Fibroblast of pulmonary artery (primary cell): Measurements from ENCODE around the gene CD6.
A peak's percentile ranks its signal among the peaks of the same experiment; 100 is the strongest.

Experiments used
- DNase-seq: peaks from one replicate; pipeline ENCODE4 v3.0.0-alpha.2; 2010; ENCODE audit warnings: low read depth
- H3K4me3 ChIP-seq: replicated peaks from 2 replicates; pipeline ENCODE4 v1.5.1; 2011; ENCODE audit warnings: low read depth, mild to moderate bottlenecking, control low read depth, low read length, moderate library complexity
- CTCF ChIP-seq: IDR thresholded peaks from 2 replicates; pipeline ENCODE4 v1.5.1; 2011; ENCODE audit warnings: mild to moderate bottlenecking, control low read depth, low read length, inconsistent platforms; ENCODE audit errors: missing control alignments

The CD6 gene

DNA sequence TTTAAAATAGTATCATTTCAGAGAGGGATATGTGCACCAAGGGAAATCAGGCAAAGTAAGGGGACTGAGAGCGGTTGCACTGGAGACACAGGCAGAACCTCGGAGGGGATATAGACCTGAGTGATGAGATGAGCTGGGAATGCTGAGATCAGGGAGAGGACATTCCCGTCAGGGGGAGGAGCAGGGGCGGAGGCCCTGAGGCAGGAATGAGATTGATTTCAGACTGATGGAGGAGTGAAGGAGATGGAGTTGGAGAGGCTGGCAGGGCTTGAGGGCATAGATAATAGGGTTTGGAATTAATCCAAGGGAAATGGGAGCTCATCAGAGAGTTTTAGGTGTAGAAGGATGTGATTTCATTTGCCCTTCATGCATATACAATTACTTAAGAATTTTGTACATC is 13.2 kb downstream of the CD6 start:
- DNase-seq: no peak
- no peak for TF ChIP-seq CTCF
- no peak overlapping the region for H3K4me3 ChIP-seq

- DNase-seq: no peak
- no peak overlapping the region for H3K4me3 ChIP-seq
- TF ChIP-seq CTCF: no peak
Observed at GRCh38 chr11:60985501-60985900, 14.0 kb downstream of the CD6 start.

- TF ChIP-seq CTCF: no peak
- peak; percentile 33 for DNase-seq
- H3K4me3 ChIP-seq: no peak overlapping the region
Observed at GRCh38 chr11:60985991-60986915, 14.8 kb downstream of the CD6 start.

DNA sequence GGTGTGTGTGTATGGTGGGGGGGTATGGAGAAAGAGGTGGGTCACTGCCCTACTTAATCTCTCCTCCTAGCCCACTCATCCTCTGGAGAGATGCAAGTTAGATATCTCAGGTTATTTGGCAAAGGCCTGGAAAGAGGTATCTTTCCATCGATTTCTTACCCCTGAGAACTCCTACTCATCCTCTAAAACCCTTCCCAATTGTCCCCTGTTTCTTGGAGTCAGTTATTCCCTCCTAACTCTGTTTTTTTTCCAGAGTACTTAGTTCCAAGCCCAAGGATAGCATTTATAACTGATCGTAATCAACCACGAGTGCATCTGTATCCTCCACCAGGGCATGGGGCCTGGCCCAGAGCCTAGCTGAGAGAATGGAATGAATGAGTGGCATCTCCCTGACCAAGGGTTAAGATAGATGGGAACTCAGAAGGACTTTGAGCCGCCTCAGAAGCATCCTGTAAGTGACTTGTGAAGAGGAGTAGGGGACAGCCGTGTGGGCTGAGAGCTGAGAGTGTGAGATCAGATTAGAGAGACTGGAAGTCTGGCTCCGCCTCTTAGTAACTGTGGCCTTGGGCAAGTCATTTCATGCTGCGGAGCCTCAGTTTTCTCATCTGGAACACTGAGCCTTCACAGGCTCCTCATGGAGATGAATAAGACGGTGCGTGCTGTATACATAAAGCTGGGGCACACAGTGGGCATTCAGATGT is 16.2 kb downstream of the CD6 start:
- no peak overlapping the region for H3K4me3 ChIP-seq
- DNase-seq: no peak
- TF ChIP-seq CTCF: no peak

GRCh38 chr11:60988658-60989057 is 17.2 kb downstream of the CD6 start:
- H3K4me3 ChIP-seq: no peak overlapping the region
- TF ChIP-seq CTCF: no peak
- DNase-seq: no peak

DNA sequence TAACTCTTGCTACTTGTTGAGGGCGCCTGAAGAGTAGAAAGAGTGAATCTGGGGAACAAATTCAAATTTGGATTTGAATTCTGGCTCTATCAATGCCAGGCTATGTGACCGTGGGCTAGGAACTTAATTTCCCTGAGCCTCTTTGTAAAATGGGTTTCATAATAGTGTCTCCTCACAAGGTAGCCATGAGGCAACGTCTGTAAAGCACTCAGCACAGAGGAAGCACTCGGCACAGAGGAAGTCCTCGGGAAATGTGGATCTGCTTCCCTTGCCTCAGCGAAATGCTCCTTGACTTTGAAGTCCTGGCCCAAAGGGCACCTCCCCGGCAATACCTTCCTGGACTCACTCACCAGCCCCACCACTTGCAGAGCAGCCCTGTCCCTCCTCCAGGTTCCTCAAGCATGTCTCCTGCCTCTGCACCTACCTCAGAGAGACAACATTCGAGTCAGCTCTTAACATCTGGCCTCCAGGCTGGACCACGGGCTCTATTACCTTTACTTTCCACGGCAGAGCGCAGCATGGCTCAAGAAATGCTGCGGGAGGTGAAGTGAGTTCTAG is 17.7 kb downstream of the CD6 start:
- no peak for DNase-seq
- TF ChIP-seq CTCF: no peak
- H3K4me3 ChIP-seq: no peak overlapping the region
